ENCODE measurements around the gene PHAF1.

PHAF1 gene

GRCh38 chr16:67082891-67083290 lies 26.9 kb upstream of the PHAF1 start:
- TF ChIP-seq CTCF (IDR thresholded peaks at IDR 0.05; ENCODE audit: borderline replicate concordance, insufficient read depth, low read depth, low read length), result no peak
- no peak overlapping the region for H3K4me3 ChIP-seq (ENCODE audit: low read depth, low read length)

GRCh38 chr16:67084345-67085028 lies 25.3 kb upstream of the PHAF1 start:
- no peak for TF ChIP-seq CTCF (IDR thresholded peaks at IDR 0.05; ENCODE audit: borderline replicate concordance, insufficient read depth, low read depth, low read length)
- H3K4me3 ChIP-seq (ENCODE audit: low read depth, low read length), result no peak overlapping the region

- H3K4me3 ChIP-seq (ENCODE audit: low read depth, low read length), result no peak overlapping the region
- TF ChIP-seq CTCF (IDR thresholded peaks at IDR 0.05; ENCODE audit: borderline replicate concordance, insufficient read depth, low read depth, low read length), result no peak
Measured at GRCh38 chr16:67086822-67087221, 22.9 kb upstream of the PHAF1 start.

GRCh38 chr16:67087291-67087690 lies 22.4 kb upstream of the PHAF1 start:
- H3K4me3 ChIP-seq (ENCODE audit: low read depth, low read length), result no peak overlapping the region
- TF ChIP-seq CTCF (IDR thresholded peaks at IDR 0.05; ENCODE audit: borderline replicate concordance, insufficient read depth, low read depth, low read length), result no peak

GRCh38 chr16:67087803-67088202 lies 21.9 kb upstream of the PHAF1 start:
- TF ChIP-seq CTCF (IDR thresholded peaks at IDR 0.05; ENCODE audit: borderline replicate concordance, insufficient read depth, low read depth, low read length), result no peak
- H3K4me3 ChIP-seq (ENCODE audit: low read depth, low read length), result no peak overlapping the region

- no peak for TF ChIP-seq CTCF (IDR thresholded peaks at IDR 0.05; ENCODE audit: borderline replicate concordance, insufficient read depth, low read depth, low read length)
- H3K4me3 ChIP-seq (ENCODE audit: low read depth, low read length), result no peak overlapping the region
Measured at GRCh38 chr16:67088551-67088950, 21.2 kb upstream of the PHAF1 start.

- no peak overlapping the region for H3K4me3 ChIP-seq (ENCODE audit: low read depth, low read length)
- no peak for TF ChIP-seq CTCF (IDR thresholded peaks at IDR 0.05; ENCODE audit: borderline replicate concordance, insufficient read depth, low read depth, low read length)
Measured at GRCh38 chr16:67089101-67089500, 20.6 kb upstream of the PHAF1 start.

Measured in GM12875 (cell line).